ENCODE measurements around the gene HSP90AB1.

HSP90AB1 gene

GRCh38 chr6:44289726-44290260 lies 42.9 kb downstream of the HSP90AB1 start:
- no peak for DNase-seq

- no peak for DNase-seq
Observed at GRCh38 chr6:44291841-44292240, 44.9 kb downstream of the HSP90AB1 start.

DNA sequence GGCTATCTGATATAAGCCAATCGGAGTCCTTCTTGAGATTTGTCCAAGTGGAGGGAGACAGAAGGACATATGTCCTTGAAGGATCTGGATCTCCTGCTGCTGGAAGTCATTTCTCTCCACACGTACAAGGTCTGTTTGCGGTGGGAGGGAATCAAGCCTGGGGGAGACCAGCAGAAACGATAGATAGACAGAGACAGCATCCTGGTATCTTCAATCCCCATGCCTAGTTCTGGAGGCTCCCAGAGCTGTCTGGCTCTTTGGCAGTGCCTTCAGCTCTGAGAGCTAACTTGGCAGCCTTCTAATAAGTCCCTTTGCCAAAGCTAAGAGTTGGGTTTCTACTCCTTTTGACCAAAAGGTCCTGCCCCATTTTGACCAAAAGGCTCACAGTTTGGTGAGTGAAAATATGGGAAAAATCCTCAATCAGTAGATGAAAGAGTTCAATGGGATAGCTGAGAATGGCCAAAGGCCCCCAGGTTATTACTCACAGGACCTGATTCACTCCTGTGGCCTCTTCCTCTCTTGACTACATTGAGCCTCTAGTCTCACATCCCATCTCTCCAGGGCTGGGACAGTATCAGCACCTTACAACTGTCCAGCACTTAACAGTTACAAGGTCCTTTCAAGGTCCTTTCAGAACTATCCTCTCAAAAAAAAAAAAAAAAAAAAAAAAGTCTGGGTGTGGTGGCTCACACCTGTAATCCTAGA lies 45.9 kb downstream of the HSP90AB1 start:
- DNase-seq, result no peak

- peak in 1 of 6 experiments; percentile 4 for DNase-seq
Observed at GRCh38 chr6:44294832-44295791, 48.2 kb downstream of the HSP90AB1 start.

DNA sequence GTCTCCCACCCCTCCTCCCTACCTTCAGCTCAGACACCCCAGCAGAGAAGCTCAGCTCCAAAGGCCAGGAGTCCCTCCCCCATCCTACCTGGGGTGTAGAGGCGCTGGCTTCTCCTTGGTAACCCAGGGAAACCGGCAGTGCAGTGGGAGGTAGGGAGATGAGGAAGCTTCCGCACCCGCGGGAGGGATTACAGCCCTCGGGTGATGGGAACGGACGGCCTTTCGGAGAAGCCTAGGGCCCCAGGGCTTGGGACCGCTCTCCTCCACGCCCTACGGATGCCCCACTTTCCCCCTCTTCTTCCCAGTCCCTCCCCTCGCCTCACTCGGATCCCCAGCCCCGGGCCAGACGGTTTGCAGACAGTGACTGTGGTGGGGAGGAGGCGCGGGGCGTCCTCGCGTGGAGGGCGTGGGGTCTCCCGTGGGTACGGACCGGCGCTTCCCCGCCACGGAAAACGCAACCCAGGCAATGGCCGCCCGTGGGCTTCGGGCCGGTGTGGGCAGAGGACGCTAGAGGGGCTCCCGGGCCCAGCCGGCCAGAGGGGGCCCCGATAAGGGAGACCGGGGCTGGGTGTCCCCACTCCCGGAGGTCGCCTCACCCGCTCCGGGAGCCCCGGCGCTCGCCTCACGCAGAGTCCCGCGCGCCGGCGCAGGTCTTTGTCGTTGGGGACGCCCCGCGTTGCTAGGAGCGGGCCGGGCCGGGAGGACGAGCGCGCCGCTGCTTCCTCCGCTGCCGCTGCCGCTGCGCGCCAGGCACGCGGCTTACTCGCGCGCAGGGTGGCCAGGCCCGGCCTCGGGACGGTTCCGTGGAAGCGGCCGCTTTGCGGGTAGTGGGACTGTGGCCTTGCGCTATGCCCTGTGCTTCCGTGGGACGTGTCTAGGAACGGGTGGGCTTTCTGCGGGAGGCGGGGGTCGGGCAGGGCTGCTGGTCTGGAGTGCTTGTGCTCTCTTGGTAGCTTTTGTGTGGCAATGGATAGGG lies 50.5 kb downstream of the HSP90AB1 start:
- peak; percentile 14 to 64 (median 39) for DNase-seq

- no peak for DNase-seq
Observed at GRCh38 chr6:44298055-44298803, 51.3 kb downstream of the HSP90AB1 start.

- no peak for DNase-seq
Observed at GRCh38 chr6:44298864-44299263, 52.0 kb downstream of the HSP90AB1 start.

DNA sequence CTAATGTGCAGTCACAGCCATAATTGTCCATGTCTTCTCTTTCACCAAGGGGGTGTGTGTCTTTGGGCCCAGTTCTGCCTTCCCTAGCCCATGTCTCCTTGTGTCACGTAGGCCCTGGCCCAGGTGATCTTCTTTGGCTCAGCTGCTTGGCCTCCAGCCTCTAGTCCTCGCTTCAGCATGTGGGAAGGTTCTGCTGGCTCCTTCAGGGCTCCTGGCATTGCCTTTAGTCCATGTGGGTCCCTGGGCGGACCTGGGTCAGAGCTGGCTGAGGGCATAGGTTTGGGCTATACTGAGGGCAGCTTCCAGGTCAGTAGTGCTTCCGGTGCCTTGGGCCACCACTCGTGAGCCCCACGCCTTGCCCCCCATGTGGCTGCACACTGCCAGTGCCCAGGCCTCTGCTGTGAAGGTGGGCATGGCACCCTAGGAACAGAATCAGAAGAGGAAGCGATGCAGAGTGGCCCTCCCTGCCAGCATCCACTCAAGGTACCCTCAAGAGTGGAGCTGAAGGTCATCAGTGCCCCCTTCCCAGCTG lies 53.5 kb downstream of the HSP90AB1 start:
- no peak for DNase-seq

- DNase-seq, result no peak
Observed at GRCh38 chr6:44301106-44301505, 54.2 kb downstream of the HSP90AB1 start.

- no peak for DNase-seq
Observed at GRCh38 chr6:44301782-44302564, 55.1 kb downstream of the HSP90AB1 start.

- DNase-seq, result no peak
Observed at GRCh38 chr6:44302856-44303255, 56.0 kb downstream of the HSP90AB1 start.
